Smooth muscle cell (in vitro differentiated cells): ENCODE measurements around the gene ZSCAN5A. TPM values are rescaled to one million over a fixed set of nuclear protein-coding genes. Genes with fewer than 3 reads are reported as not detected.

Experiments
- DNase-seq: peaks from one replicate; lab custom pipeline; 2025; ENCODE audit not compliant: unreplicated experiment; lab: John Stamatoyannopoulos, UW
- H2AFZ ChIP-seq: fragments of 200-600 bp; sonication (generic); 2 replicates; pipeline ENCODE4 v1.6.0; 2016; ENCODE audit warnings: antibody characterized with exemption, low read depth, mild to moderate bottlenecking
- H3F3A ChIP-seq: fragments of 200-600 bp; sonication (generic); 2 replicates; pipeline ENCODE4 v1.6.0; 2017; ENCODE audit warnings: antibody characterized with exemption, low read depth
- H3K27ac ChIP-seq: fragments of 200-600 bp; sonication (generic); 2 replicates; pipeline ENCODE4 v1.5.1; 2016; ENCODE audit warnings: low read depth, mild to moderate bottlenecking
- H3K27me3 ChIP-seq: fragments of 200-600 bp; sonication (generic); 2 replicates; pipeline ENCODE4 v1.6.1; 2016; ENCODE audit warnings: low read depth, mild to moderate bottlenecking
- H3K36me3 ChIP-seq: fragments of 200-600 bp; sonication (generic); 2 replicates; pipeline ENCODE4 v1.5.1; 2016; ENCODE audit warnings: low read depth
- H3K4me1 ChIP-seq: fragments of 200-600 bp; sonication (generic); 2 replicates; pipeline ENCODE4 v1.5.1; 2016; ENCODE audit warnings: low read depth
- H3K4me2 ChIP-seq: fragments of 200-600 bp; sonication (generic); 2 replicates; pipeline ENCODE4 v1.6.0; 2016; ENCODE audit warnings: mild to moderate bottlenecking
- H3K4me3 ChIP-seq: fragments of 200-600 bp; sonication (generic); 2 replicates; pipeline ENCODE4 v1.5.1; 2016; ENCODE audit warnings: mild to moderate bottlenecking
- H3K79me2 ChIP-seq: fragments of 200-600 bp; sonication (generic); 2 replicates; pipeline ENCODE4 v1.6.0; 2016; ENCODE audit warnings: low read depth, mild to moderate bottlenecking
- H3K9ac ChIP-seq: fragments of 200-600 bp; sonication (generic); 2 replicates; pipeline ENCODE4 v1.6.0; 2016; ENCODE audit warnings: low read depth
- H3K9me3 ChIP-seq: fragments of 200-600 bp; sonication (generic); replicated peaks from 2 replicates; pipeline ENCODE4 v1.5.1; 2016; ENCODE audit warnings: low read depth
- H4K20me1 ChIP-seq: fragments of 200-600 bp; sonication (generic); 2 replicates; pipeline ENCODE4 v1.6.0; 2016; ENCODE audit warnings: low read depth
- CTCF ChIP-seq: fragments of 200-600 bp; sonication (generic); IDR thresholded peaks from 2 replicates; pipeline ENCODE4 v1.5.1; 2017; ENCODE audit warnings: borderline replicate concordance, mild to moderate bottlenecking, antibody characterized with exemption; ENCODE audit not compliant: insufficient read depth, poor library complexity, severe bottlenecking
- WGBS: methylation state at CpG from one replicate; pipeline ENCODE4 v1.1.7; 2016; ENCODE audit warnings: low lambda C conversion rate; 5-methylcytosine and 5-hydroxymethylcytosine counted together
- polyA plus RNA-seq: library from polyadenylated mRNA; unstranded; fragments of >200 nt; fragmentation: Nextera tagmentation; extraction: Ambion mirVana; gene quantifications from 2 replicates; pipeline ENCODE4 v1.2.1, GENCODE V29; 2016
- total RNA-seq: library from RNA; depleted of rRNA; stranded (reverse); fragments of >200 nt; gene quantifications from 2 replicates; pipeline ENCODE4 v1.2.3, GENCODE V29; 2014

The ZSCAN5A gene
- total and polyA plus RNA-seq, 2 experiments from 2014 or later = 4.7 to 5.3 TPM

- Histone ChIP-seq H3K4me1 (peaks cover 3% of the 10 kb centered on the region), H3F3A (no peaks in the 10 kb centered on the region), H3K4me3 (no peak overlapping the region), H3K4me2 (no peak overlapping the region), H3K27me3 (no peaks in the 10 kb centered on the region), H4K20me1 (no peaks in the 10 kb centered on the region), H3K9me3 (no peaks in the 10 kb centered on the region), H3K9ac (no peak overlapping the region), H3K27ac (no peak overlapping the region), H3K36me3 (no peaks in the 10 kb centered on the region), H2AFZ (no peak overlapping the region), H3K79me2 (no peaks in the 10 kb centered on the region)
- TF ChIP-seq CTCF = no peak
- DNase-seq = no peak
- WGBS = 85% methylated on average over 3 of the region's 3 CpGs
Measured at GRCh38 chr19:56319991-56320390, 5.4 kb upstream of the ZSCAN5A start.

DNA sequence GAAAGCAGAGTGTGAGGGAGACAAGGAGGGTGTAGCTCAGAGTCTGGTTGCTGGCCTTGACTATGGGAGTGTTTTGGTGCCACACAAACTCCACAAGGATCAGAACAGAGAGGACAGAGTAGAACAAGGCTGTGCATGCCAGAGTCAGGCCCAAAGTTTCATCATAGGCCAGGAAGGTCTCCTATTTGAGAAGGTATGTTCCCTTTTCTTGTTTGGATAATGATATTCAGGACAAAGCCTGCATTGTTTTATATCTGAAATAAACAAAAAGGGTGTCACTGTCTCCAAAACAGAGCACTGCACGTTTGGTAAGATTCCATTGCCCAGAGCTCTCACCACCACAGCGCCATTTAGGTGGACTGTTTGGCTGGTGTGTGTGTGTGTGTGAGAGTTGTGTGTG lies 3.1 kb upstream of the ZSCAN5A start:
- Histone ChIP-seq H3K36me3 (no peaks in the 10 kb centered on the region), H3F3A (no peaks in the 10 kb centered on the region), H3K9me3 (no peaks in the 10 kb centered on the region), H3K4me3 (no peak overlapping the region), H3K9ac (no peak overlapping the region), H3K79me2 (peaks cover 10% of the 10 kb centered on the region), H2AFZ (no peak overlapping the region), H4K20me1 (no peaks in the 10 kb centered on the region), H3K27me3 (no peaks in the 10 kb centered on the region), H3K4me2 (no peak overlapping the region), H3K4me1 (peaks cover 8% of the 10 kb centered on the region), H3K27ac (no peak overlapping the region)
- no peak for TF ChIP-seq CTCF
- WGBS = 57% methylated on average over 2 of the region's 2 CpGs
- DNase-seq = no peak

GRCh38 chr19:56316728-56317127 lies 2.1 kb upstream of the ZSCAN5A start:
- H3K9me3 ChIP-seq = no peaks in the 10 kb centered on the region
- no peaks in the 10 kb centered on the region for H3K36me3 ChIP-seq
- H3K27ac ChIP-seq = no peak overlapping the region
- TF ChIP-seq CTCF = no peak
- H3K79me2 ChIP-seq = peaks cover 11% of the 10 kb centered on the region
- no peak overlapping the region for H3K4me3 ChIP-seq
- H4K20me1 ChIP-seq = no peaks in the 10 kb centered on the region
- no peak for DNase-seq
- WGBS = 93% methylated on average over 5 of the region's 5 CpGs
- no peaks in the 10 kb centered on the region for H3F3A ChIP-seq
- H3K27me3 ChIP-seq = no peaks in the 10 kb centered on the region
- no peak overlapping the region for H3K9ac ChIP-seq
- H3K4me1 ChIP-seq = peaks cover 8% of the 10 kb centered on the region
- no peak overlapping the region for H3K4me2 ChIP-seq
- no peak overlapping the region for H2AFZ ChIP-seq

DNA sequence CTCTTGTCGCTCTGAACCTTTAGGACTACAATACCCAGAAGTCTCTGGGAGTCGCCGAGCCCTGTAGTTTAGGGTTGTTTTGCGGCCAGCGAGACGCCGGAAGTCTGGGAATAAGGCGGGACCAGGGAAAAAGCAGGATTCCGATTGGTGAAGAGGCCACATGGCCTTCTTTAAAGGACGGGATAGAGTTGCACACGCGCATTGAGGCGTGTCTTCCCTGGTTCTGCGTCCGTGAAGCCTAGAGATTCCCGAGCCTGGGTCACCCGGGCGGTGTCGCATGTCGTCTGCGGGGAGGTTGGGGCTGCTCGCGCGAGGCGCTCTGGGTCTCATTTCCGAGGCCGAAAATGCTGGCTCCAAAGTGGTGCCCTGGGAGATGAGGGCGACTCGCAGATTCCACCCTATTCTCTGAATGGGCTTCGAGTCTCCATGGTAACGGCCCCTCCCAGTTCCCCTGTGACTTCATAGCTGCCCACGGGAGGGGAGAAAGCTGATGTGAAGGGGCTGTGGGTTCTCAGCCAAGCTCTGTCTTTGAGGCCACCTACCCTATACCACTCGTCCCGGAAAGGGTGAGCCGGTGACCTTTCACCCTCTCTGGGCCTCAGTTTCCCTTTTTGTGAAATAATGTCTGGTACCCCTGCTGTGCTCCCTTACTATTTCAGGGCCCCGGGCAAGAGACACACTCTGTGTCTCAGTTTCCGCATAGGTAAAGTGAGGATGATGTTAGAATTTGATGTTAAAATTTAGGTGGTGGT lies 614 bp upstream of the ZSCAN5A start:
- H3K36me3 ChIP-seq = no peaks in the 10 kb centered on the region
- peak overlapping the region; percentile 95 for H3K4me2 ChIP-seq
- peak overlapping the region; percentile 77 for H3K4me3 ChIP-seq
- no peaks in the 10 kb centered on the region for H3F3A ChIP-seq
- no peaks in the 10 kb centered on the region for H3K9me3 ChIP-seq
- H3K4me1 ChIP-seq = peaks cover 8% of the 10 kb centered on the region
- 4% methylated on average over 37 of the region's 37 CpGs for WGBS
- no peaks in the 10 kb centered on the region for H3K27me3 ChIP-seq
- H3K9ac ChIP-seq = peak overlapping the region; percentile 95
- H3K79me2 ChIP-seq = peaks cover 11% of the 10 kb centered on the region
- TF ChIP-seq CTCF = no peak
- DNase-seq = peak; percentile 89
- H4K20me1 ChIP-seq = no peaks in the 10 kb centered on the region
- H2AFZ ChIP-seq = peak overlapping the region; percentile 81
- H3K27ac ChIP-seq = peak overlapping the region; percentile 97
